H9 (cell line): ENCODE data around the gene LIPC. TPM values are rescaled to one million over a fixed set of nuclear protein-coding genes. Genes with fewer than 3 reads are reported as not detected.

Source experiments
- DNase-seq: peaks from one replicate; pipeline ENCODE4 v3.0.0-alpha.2; 2017
- H2AFZ ChIP-seq: one replicate; pipeline ENCODE4 v1.6.1; 2013; ENCODE audit warnings: mild to moderate bottlenecking, low read length, control low read depth, moderate library complexity
- H2AK5ac ChIP-seq: 2 replicates; pipeline ENCODE4 v1.6.1; 2013; ENCODE audit warnings: low read length, control low read depth, mixed read lengths; ENCODE audit not compliant: insufficient read length
- H2BK120ac ChIP-seq: one replicate; pipeline ENCODE4 v1.6.1; 2013; ENCODE audit warnings: low read depth, mild to moderate bottlenecking, low read length, control low read depth, inconsistent platforms; ENCODE audit not compliant: poor library complexity, severe bottlenecking
- H2BK12ac ChIP-seq: 2 replicates; pipeline ENCODE4 v1.6.1; 2013; ENCODE audit warnings: low read length, control low read depth, mixed read lengths, low read depth; ENCODE audit not compliant: insufficient read length
- H2BK15ac ChIP-seq: 2 replicates; pipeline ENCODE4 v1.6.1; 2013; ENCODE audit warnings: low read depth, low read length, control low read depth
- H2BK20ac ChIP-seq: one replicate; pipeline ENCODE4 v1.6.1; 2013; ENCODE audit warnings: low read depth, mild to moderate bottlenecking, low read length, control low read depth, inconsistent platforms; ENCODE audit not compliant: poor library complexity, severe bottlenecking
- H2BK5ac ChIP-seq: 2 replicates; pipeline ENCODE4 v1.6.1; 2013; ENCODE audit warnings: low read length, control low read depth, mixed read lengths; ENCODE audit not compliant: insufficient read length
- H3K14ac ChIP-seq: 2 replicates; pipeline ENCODE4 v1.6.1; 2013; ENCODE audit warnings: low read length, control low read depth; ENCODE audit not compliant: insufficient read depth
- H3K18ac ChIP-seq: 2 replicates; pipeline ENCODE4 v1.6.1; 2013; ENCODE audit warnings: low read depth, mild to moderate bottlenecking, mixed read lengths, low read length, control low read depth; ENCODE audit not compliant: insufficient read length
- H3K23ac ChIP-seq: 2 replicates; pipeline ENCODE4 v1.6.1; 2013; ENCODE audit warnings: low read length, control low read depth, mixed read lengths, low read depth; ENCODE audit not compliant: insufficient read length
- H3K23me2 ChIP-seq: 2 replicates; pipeline ENCODE4 v1.6.1; 2013; ENCODE audit warnings: low read depth, mild to moderate bottlenecking, mixed read lengths, low read length, control low read depth; ENCODE audit not compliant: insufficient read length, poor library complexity, severe bottlenecking
- H3K27ac ChIP-seq: 2 replicates; pipeline ENCODE4 v1.5.1; 2013; ENCODE audit warnings: low read length, control low read depth, mixed read lengths, low read depth; ENCODE audit not compliant: insufficient read length
- H3K27me3 ChIP-seq: 2 replicates; pipeline ENCODE4 v1.6.1; 2013; ENCODE audit warnings: low read length, control low read depth, inconsistent platforms; ENCODE audit not compliant: insufficient read depth
- H3K4ac ChIP-seq: 2 replicates; pipeline ENCODE4 v1.6.1; 2013; ENCODE audit warnings: low read depth, mild to moderate bottlenecking, control low read depth, inconsistent platforms, low read length, moderate library complexity
- H3K4me1 ChIP-seq: 2 replicates; pipeline ENCODE4 v1.6.1; 2013; ENCODE audit warnings: low read length, control low read depth, inconsistent platforms; ENCODE audit not compliant: insufficient read depth
- H3K4me2 ChIP-seq: 2 replicates; pipeline ENCODE4 v1.6.1; 2013; ENCODE audit warnings: low read length, control low read depth, mixed read lengths; ENCODE audit not compliant: insufficient read length, insufficient read depth
- H3K56ac ChIP-seq: 2 replicates; pipeline ENCODE4 v1.6.1; 2013; ENCODE audit warnings: low read depth, mild to moderate bottlenecking, mixed read lengths, low read length, control low read depth; ENCODE audit not compliant: insufficient read length
- H3K79me1 ChIP-seq: 2 replicates; pipeline ENCODE4 v1.6.1; 2013; ENCODE audit warnings: low read depth, mild to moderate bottlenecking, moderate library complexity, low read length, control low read depth, inconsistent platforms; ENCODE audit not compliant: insufficient read depth, poor library complexity, severe bottlenecking
- H3K79me2 ChIP-seq: 2 replicates; pipeline ENCODE4 v1.6.1; 2013; ENCODE audit warnings: low read length, control low read depth, inconsistent platforms; ENCODE audit not compliant: insufficient read depth
- H3K9ac ChIP-seq: 2 replicates; pipeline ENCODE4 v1.6.1; 2013; ENCODE audit warnings: low read length, control low read depth, mixed read lengths; ENCODE audit not compliant: insufficient read length; ENCODE audit errors: extremely low read depth
- H3K9me3 ChIP-seq: one replicate; pipeline ENCODE4 v1.6.1; 2013; ENCODE audit warnings: low read depth, low read length, inconsistent platforms; ENCODE audit not compliant: control insufficient read depth
- H3T11ph ChIP-seq: one replicate; pipeline ENCODE4 v1.6.1; 2013; ENCODE audit warnings: mild to moderate bottlenecking, low read length, control low read depth, inconsistent platforms
- H4K20me1 ChIP-seq: one replicate; pipeline ENCODE4 v1.6.1; 2013; ENCODE audit not compliant: control insufficient read depth, insufficient read length, insufficient read depth
- H4K5ac ChIP-seq: 2 replicates; pipeline ENCODE4 v1.6.1; 2013; ENCODE audit warnings: low read depth, mild to moderate bottlenecking, mixed read lengths, low read length, control low read depth; ENCODE audit not compliant: insufficient read length
- H4K8ac ChIP-seq: replicated peaks from 2 replicates; pipeline ENCODE4 v1.6.1; 2013; ENCODE audit warnings: low read length, control low read depth, mixed read lengths, low read depth; ENCODE audit not compliant: insufficient read length
- H4K91ac ChIP-seq: 2 replicates; pipeline ENCODE4 v1.6.1; 2013; ENCODE audit warnings: low read depth, mild to moderate bottlenecking, moderate library complexity, mixed read lengths, low read length, control low read depth; ENCODE audit not compliant: insufficient read length
- H3K27ac Mint-ChIP-seq, 3 experiments: 2 replicates in 2 of 3; 3 replicates in 1 of 3; pipeline ENCODE4 v1.8.0; 2020 to 2021; ENCODE audit warnings: mixed read lengths in 3 of 3, mild to moderate bottlenecking in 1 of 3, moderate library complexity in 1 of 3
- H3K27me3 Mint-ChIP-seq: 2 replicates; pipeline ENCODE4 v1.8.0; 2021; ENCODE audit warnings: low read depth, mild to moderate bottlenecking, moderate library complexity, mixed read lengths
- H3K36me3 Mint-ChIP-seq, 3 experiments: 2 replicates in 2 of 3; 3 replicates in 1 of 3; pipeline ENCODE4 v1.8.0; 2020 to 2021; ENCODE audit warnings: low read depth in 3 of 3, mixed read lengths in 3 of 3; ENCODE audit not compliant: insufficient read depth in 1 of 3
- H3K4me1 Mint-ChIP-seq, 2 experiments: 2 replicates each; pipeline ENCODE4 v1.8.0; 2020; ENCODE audit warnings: mixed read lengths in 2 of 2
- H3K4me3 Mint-ChIP-seq, 2 experiments: 2 replicates in 1 of 2; 3 replicates in 1 of 2; pipeline ENCODE4 v1.8.0; 2020 to 2021; ENCODE audit warnings: mild to moderate bottlenecking in 2 of 2, mixed read lengths in 2 of 2, moderate library complexity in 1 of 2
- H3K9me3 Mint-ChIP-seq, 2 experiments: 2 replicates in 1 of 2; 3 replicates in 1 of 2; pipeline ENCODE4 v1.8.0; 2020; ENCODE audit warnings: mild to moderate bottlenecking in 2 of 2, mixed read lengths in 2 of 2, moderate library complexity in 1 of 2
- WGBS: extraction: QIAGEN DNeasy Blood & Tissue Kit; methylation state at CpG from one replicate; pipeline ENCODE4 v1.1.7; 2013; ENCODE audit warnings: missing lambda C conversion rate, low lambda C conversion rate, mixed read lengths; ENCODE audit not compliant: insufficient read length; ENCODE audit errors: extremely low coverage; 5-methylcytosine and 5-hydroxymethylcytosine counted together
- total RNA-seq: library from RNA; stranded (reverse); gene quantifications from 2 replicates; pipeline ENCODE4 v1.2.1, GENCODE V29; 2021
- TF ChIP-seq, protein P1 (sequence below): fragments of 200-600 bp; sonication (generic); conservative IDR thresholded peaks from 3 replicates; pipeline ENCODE4 v1.8.0; 2021; ENCODE audit warnings: antibody characterized with exemption, mild to moderate bottlenecking

The LIPC gene
- total RNA-seq, 1 experiment from 2014 or later: not detected

GRCh38 chr15:58419803-58420524, 11.8 kb upstream of the LIPC start:
- DNase-seq: no peak
- H2AK5ac ChIP-seq: no peak overlapping the region
- H4K5ac ChIP-seq: no peak overlapping the region
- no CpG with 5 or more reads among the region's 11 CpGs for WGBS
- H3K36me3 Mint-ChIP-seq: no peaks in the 10 kb centered on the region
- no peak overlapping the region for H2BK120ac ChIP-seq
- H3K14ac ChIP-seq: no peak overlapping the region
- H3K4me2 ChIP-seq: no peak overlapping the region
- no peak overlapping the region for H3K27ac ChIP-seq
- H3K27me3 Mint-ChIP-seq: no peaks in the 10 kb centered on the region
- H4K20me1 ChIP-seq: no peaks in the 10 kb centered on the region
- no peaks in the 10 kb centered on the region for H3K79me2 ChIP-seq
- no peak overlapping the region for H2AFZ ChIP-seq
- H3K4ac ChIP-seq: no peak overlapping the region
- H3K79me1 ChIP-seq: no peaks in the 10 kb centered on the region
- H4K8ac ChIP-seq: no peak overlapping the region
- no peak overlapping the region for H2BK15ac ChIP-seq
- H3K27me3 ChIP-seq: no peaks in the 10 kb centered on the region
- no peak overlapping the region for H3T11ph ChIP-seq
- no peak overlapping the region for H2BK20ac ChIP-seq
- H3K9me3 ChIP-seq: no peaks in the 10 kb centered on the region
- H3K4me1 ChIP-seq: no peaks in the 10 kb centered on the region
- H3K23me2 ChIP-seq: no peaks in the 10 kb centered on the region
- H3K9me3 Mint-ChIP-seq: no peaks in the 10 kb centered on the region; a peak in 1 of 5 replicates
- H4K91ac ChIP-seq: no peak overlapping the region
- TF ChIP-seq, protein P1, sequence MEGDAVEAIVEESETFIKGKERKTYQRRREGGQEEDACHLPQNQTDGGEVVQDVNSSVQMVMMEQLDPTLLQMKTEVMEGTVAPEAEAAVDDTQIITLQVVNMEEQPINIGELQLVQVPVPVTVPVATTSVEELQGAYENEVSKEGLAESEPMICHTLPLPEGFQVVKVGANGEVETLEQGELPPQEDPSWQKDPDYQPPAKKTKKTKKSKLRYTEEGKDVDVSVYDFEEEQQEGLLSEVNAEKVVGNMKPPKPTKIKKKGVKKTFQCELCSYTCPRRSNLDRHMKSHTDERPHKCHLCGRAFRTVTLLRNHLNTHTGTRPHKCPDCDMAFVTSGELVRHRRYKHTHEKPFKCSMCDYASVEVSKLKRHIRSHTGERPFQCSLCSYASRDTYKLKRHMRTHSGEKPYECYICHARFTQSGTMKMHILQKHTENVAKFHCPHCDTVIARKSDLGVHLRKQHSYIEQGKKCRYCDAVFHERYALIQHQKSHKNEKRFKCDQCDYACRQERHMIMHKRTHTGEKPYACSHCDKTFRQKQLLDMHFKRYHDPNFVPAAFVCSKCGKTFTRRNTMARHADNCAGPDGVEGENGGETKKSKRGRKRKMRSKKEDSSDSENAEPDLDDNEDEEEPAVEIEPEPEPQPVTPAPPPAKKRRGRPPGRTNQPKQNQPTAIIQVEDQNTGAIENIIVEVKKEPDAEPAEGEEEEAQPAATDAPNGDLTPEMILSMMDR: no peak
- no peak overlapping the region for H3K9ac ChIP-seq
- no peak overlapping the region for H3K4me3 Mint-ChIP-seq
- no peak overlapping the region for H2BK5ac ChIP-seq
- H3K23ac ChIP-seq: no peak overlapping the region
- no peak overlapping the region for H3K18ac ChIP-seq
- no peak overlapping the region for H3K27ac Mint-ChIP-seq
- H2BK12ac ChIP-seq: no peak overlapping the region
- no peaks in the 10 kb centered on the region for H3K4me1 Mint-ChIP-seq
- H3K56ac ChIP-seq: no peak overlapping the region
